ENCODE data around the gene KIAA0586.
"Not testable (repeated sequence)": the region's sequence is repeated elsewhere in the genome, so short reads cannot be mapped to it uniquely, and the experiment has no call there.

KIAA0586 gene

DNA sequence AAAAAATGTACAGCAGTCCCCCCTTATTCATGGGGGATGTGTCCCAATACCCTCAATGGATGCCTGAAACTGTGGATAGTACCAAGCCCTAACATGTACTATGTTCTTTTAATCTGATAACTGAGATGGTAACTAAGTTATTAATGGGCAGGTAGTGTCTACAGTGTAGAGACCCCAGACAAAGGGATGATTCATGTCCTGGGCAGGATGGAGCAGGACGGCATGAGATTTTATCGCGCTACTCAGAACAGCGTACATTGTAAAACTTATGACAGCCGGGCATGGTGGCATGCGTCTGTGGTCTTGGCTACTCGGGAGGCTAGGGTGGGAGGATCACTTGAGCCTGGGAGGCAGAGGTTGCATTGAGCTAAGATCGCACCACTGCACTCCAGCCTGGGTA is 37.1 kb downstream of the KIAA0586 start:
- H3K4me3 ChIP-seq (ENCODE audit: low read depth, low read length): no peak overlapping the region
- DNase-seq (ENCODE audit: low read depth): no peak
- TF ChIP-seq, protein P1, sequence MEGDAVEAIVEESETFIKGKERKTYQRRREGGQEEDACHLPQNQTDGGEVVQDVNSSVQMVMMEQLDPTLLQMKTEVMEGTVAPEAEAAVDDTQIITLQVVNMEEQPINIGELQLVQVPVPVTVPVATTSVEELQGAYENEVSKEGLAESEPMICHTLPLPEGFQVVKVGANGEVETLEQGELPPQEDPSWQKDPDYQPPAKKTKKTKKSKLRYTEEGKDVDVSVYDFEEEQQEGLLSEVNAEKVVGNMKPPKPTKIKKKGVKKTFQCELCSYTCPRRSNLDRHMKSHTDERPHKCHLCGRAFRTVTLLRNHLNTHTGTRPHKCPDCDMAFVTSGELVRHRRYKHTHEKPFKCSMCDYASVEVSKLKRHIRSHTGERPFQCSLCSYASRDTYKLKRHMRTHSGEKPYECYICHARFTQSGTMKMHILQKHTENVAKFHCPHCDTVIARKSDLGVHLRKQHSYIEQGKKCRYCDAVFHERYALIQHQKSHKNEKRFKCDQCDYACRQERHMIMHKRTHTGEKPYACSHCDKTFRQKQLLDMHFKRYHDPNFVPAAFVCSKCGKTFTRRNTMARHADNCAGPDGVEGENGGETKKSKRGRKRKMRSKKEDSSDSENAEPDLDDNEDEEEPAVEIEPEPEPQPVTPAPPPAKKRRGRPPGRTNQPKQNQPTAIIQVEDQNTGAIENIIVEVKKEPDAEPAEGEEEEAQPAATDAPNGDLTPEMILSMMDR (IDR thresholded peaks at IDR 0.05; ENCODE audit: control insufficient read depth, extremely low read depth, insufficient read depth): no peak

DNA sequence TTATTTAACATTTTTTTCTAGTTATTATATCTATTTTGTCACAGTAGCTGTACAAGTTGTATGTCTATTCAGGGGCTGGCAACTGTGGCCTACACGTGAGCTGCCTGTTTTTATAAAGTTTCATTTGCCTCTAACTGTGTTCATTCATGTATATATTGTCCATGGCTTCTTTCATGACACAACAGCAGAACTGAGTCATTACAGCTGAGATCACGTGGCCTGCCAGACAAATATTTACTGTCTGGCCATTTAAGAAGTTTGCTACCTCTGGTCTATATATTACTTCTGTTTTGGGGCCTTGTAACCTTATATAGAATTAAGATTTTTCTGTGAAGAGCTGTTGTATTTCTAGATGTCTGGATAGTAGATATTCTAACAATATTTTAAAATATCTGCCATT is 37.9 kb downstream of the KIAA0586 start:
- peak; percentile 44 for DNase-seq (ENCODE audit: low read depth)
- TF ChIP-seq, protein P1 (IDR thresholded peaks at IDR 0.05; ENCODE audit: control insufficient read depth, extremely low read depth, insufficient read depth): no peak
- no peak overlapping the region for H3K4me3 ChIP-seq (ENCODE audit: low read depth, low read length)

DNA sequence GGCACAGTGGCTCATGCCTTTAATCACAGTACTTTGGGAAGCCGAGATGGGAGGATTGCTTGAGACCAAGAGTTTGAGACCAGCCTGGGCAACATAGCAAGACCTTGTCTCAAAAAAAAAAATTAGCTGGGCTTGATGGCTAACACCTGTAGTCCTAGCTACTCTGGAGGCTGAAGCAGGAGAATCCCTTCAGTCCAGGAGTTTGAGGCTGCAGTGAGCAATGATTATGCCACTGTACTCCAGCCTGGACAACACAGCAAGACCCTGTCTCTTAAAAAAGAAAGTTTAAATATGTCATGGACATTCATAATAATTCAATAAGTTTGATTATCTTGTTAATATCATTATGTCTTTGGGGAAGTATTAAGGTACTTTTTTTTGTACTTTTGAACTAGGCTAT is 38.9 kb downstream of the KIAA0586 start:
- TF ChIP-seq, protein P1 (IDR thresholded peaks at IDR 0.05; ENCODE audit: control insufficient read depth, extremely low read depth, insufficient read depth): no peak
- no peak overlapping the region for H3K4me3 ChIP-seq (ENCODE audit: low read depth, low read length)
- DNase-seq (ENCODE audit: low read depth): no peak

DNA sequence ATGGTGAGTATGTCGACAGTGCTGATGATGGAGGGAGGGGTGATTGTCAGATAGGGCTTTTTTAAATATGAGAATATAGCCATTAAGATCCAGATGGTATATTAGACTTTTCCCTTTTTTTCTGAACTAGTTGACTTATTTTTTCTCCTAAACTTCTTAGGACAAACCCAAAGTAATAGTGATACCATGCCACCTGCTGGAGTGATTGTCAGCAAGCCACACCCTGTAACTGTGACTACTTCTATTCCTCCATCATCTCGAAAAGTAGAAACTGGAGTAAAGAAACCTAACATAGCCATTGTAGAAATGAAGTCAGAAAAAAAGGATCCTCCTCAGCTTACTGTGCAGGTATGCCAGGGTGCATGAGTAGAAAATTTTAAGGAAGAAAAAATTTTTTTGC is 40.1 kb downstream of the KIAA0586 start:
- no peak for DNase-seq (ENCODE audit: low read depth)
- TF ChIP-seq, protein P1 (IDR thresholded peaks at IDR 0.05; ENCODE audit: control insufficient read depth, extremely low read depth, insufficient read depth): no peak
- no peak overlapping the region for H3K4me3 ChIP-seq (ENCODE audit: low read depth, low read length)

DNA sequence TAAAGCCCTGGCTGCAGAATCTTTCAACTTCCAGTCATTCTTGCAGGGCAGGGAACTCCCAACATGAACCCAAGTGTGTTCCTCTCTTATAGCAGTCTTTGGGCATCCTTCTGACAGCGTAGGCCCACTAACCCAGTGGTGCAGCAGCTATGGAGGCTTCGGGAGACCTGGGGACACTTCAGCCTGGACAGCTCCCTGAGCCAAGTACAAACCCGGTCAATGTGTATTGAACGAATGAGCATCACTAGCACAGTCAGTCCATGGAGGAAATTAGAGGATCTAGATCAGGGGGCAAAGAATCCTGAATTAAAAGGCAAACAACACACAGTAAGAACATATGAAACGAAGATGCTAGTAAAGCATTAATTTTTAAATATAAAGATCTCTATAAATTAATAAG is 41.8 kb downstream of the KIAA0586 start:
- H3K4me3 ChIP-seq (ENCODE audit: low read depth, low read length): no peak overlapping the region
- TF ChIP-seq, protein P1 (IDR thresholded peaks at IDR 0.05; ENCODE audit: control insufficient read depth, extremely low read depth, insufficient read depth): no peak
- DNase-seq (ENCODE audit: low read depth): no peak

DNA sequence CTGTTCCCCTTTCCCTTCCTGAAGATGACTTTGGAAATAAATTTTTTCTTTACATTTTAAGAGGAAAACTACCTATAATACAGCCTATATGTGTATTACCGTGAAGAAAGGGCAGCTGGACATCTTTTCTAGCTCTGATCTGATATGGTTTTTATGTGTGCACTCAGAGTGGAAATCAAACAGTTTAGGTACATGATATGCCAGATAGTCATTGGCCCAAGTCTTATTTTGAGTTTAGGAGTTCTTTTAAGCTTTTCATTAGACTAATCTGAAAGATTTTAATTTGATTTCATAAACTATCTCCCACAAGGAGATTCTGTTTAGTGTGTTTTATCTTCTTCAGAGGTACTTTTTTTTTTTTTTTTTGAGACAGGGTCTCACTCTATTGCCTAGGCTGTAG is 48.8 kb downstream of the KIAA0586 start:
- DNase-seq (ENCODE audit: low read depth): peak; percentile 85
- TF ChIP-seq, protein P1 (IDR thresholded peaks at IDR 0.05; ENCODE audit: control insufficient read depth, extremely low read depth, insufficient read depth): no peak
- H3K4me3 ChIP-seq (ENCODE audit: low read depth, low read length): no peak overlapping the region

DNA sequence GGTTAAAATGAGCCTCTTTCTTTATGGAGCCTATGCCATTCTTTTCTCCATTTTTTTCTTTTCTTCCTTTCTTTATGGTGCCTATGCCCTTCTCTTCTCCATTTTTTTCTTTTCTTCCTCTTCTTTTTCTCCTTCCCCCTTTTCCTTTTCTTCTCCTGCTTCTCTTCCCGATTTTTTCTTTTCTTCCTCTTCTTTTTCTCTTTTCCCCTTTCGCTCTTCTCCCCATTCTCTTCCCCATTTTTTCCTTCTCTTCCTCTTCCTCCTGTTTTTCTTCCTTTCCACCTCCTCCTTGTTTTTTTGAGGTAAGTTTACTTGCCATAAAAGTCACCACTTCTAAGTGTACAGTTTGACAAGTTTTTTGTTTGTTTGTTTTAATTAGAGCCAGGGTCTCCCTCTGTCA is 50.1 kb downstream of the KIAA0586 start:
- no peak for DNase-seq (ENCODE audit: low read depth)
- TF ChIP-seq, protein P1 (IDR thresholded peaks at IDR 0.05; ENCODE audit: control insufficient read depth, extremely low read depth, insufficient read depth): no peak
- H3K4me3 ChIP-seq (ENCODE audit: low read depth, low read length): no peak overlapping the region

DNA sequence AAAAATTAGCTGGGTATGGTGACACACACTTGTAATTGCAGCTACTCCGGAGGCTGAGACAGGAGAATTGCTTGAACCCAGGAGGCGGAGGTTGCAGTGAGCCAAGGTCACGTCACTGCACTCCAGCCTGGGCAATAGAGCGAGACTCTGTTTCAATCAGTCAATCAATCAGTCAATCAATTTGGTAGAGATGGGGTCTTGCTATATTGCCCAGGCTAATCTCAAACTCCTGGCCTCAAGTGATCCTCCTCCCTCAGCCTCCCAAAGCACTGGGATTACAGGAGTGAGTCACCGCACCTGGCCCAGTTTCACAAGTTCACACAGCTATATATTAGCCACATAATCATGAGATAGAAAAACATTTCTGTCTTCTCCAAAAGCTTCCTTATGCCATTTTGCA is 50.8 kb downstream of the KIAA0586 start:
- DNase-seq (ENCODE audit: low read depth); H3K4me3 ChIP-seq (ENCODE audit: low read depth, low read length): not testable (repeated sequence)

Measured in LNCaP clone FGC (cell line).